Sigmoid colon (tissue), 7 donors: ENCODE measurements around the gene RPS16. TPM values are rescaled to one million over a fixed set of nuclear protein-coding genes. Genes with fewer than 3 reads are reported as not detected.

ENCODE experiments used
- DNase-seq: peaks from one replicate; pipeline ENCODE4 v3.0.0-alpha.2; 2019
- H3K27ac ChIP-seq, 4 donors: fragments of 200-600 bp; sonication (generic); one replicate each; pipeline ENCODE4 v1.5.1; 2016 to 2019; ENCODE audit warnings: mild to moderate bottlenecking in 1 of 4
- H3K27me3 ChIP-seq, 3 donors: fragments of 200-600 bp; sonication (generic); one replicate each; pipeline ENCODE4 v1.5.1; 2019; ENCODE audit warnings: mild to moderate bottlenecking in 1 of 3
- H3K36me3 ChIP-seq, 4 donors: fragments of 200-600 bp; sonication (generic); one replicate each; pipeline ENCODE4 v1.5.1; 2016 to 2019
- H3K4me1 ChIP-seq, 4 donors: fragments of 200-600 bp; sonication (generic); one replicate each; pipeline ENCODE4 v1.5.1; 2017 to 2019
- H3K4me3 ChIP-seq, 4 donors: fragments of 200-600 bp; sonication (generic); one replicate each; pipeline ENCODE4 v1.5.1; 2017 to 2019; ENCODE audit warnings: mild to moderate bottlenecking in 2 of 4, moderate library complexity in 1 of 4
- H3K9me3 ChIP-seq, 4 donors: fragments of 200-600 bp in 3 of 4; sonication (generic) in 3 of 4; one replicate each; pipeline versions ENCODE4 v1.5.1 to v1.6.1; 2013 to 2019
- EP300 ChIP-seq, 4 donors: sonication (generic); formaldehyde crosslinking; IDR thresholded peaks; one replicate each; pipeline ENCODE4 v1.6.1; 2017; ENCODE audit warnings: antibody characterized with exemption in 4 of 4
- POLR2A ChIP-seq, 2 donors: fragments of 450-650 bp; IDR thresholded peaks; one replicate each; pipeline ENCODE4 v1.6.1; 2016; ENCODE audit warnings: antibody characterized with exemption in 2 of 2, mild to moderate bottlenecking in 2 of 2, moderate library complexity in 2 of 2
- POLR2AphosphoS5 ChIP-seq, 4 donors: sonication (generic); formaldehyde crosslinking; IDR thresholded peaks; one replicate each; pipeline ENCODE4 v1.6.1; 2017; ENCODE audit warnings: antibody characterized with exemption in 4 of 4
- WGBS, 2 donors: extraction: QIAGEN DNeasy Blood & Tissue Kit; methylation state at CpG; one replicate each; pipeline ENCODE4 v1.1.7; 2013; 5-methylcytosine and 5-hydroxymethylcytosine counted together
- intact Hi-C: fragments of 100-400 bp; cut with DNase I; formaldehyde crosslinking; loops from one replicate; pipeline ENCODE4 v1.15.1; 2023
- polyA plus RNA-seq, 3 donors: library from polyadenylated mRNA; stranded (reverse); fragments of 200-250 nt; gene quantifications; one replicate each; pipeline ENCODE4 v1.2.3, GENCODE V29; 2013
- total RNA-seq, 4 donors: library from RNA; depleted of rRNA; stranded (reverse); fragments of >200 nt; gene quantifications; one replicate each; pipeline ENCODE4 v1.1.0, GENCODE V29; 2016
- TF ChIP-seq, protein P1 (sequence below), 4 experiments: fragments of 450-650 bp in 3 of 4; fragments of 200-600 bp in 1 of 4; IDR thresholded peaks; one replicate each; pipeline ENCODE4 v1.5.1; 2016 to 2019; ENCODE audit warnings: antibody characterized with exemption in 4 of 4, mild to moderate bottlenecking in 3 of 4, moderate library complexity in 2 of 4
- donor health status: healthy with polysubstance abuse.
- donor health status: Bipolar disorder and iron deficiency.
- donor health status: healthy.

The RPS16 gene
- total and polyA plus RNA-seq, 7 donors, result 1,648 to 4,564 (median 2,918) TPM

DNA sequence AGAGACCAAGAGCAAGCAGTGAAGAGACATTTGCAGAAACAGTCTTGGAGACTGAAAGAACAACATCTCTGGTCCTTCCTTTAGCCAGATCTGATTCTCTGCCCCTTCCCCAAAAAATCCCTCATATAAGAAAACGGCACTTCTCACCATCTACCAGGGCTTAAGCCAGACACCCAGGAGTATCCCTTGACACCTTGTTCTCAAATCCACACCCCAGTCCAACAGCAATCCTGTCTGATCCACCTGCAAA is 25.0 kb downstream of the RPS16 start:
- H3K4me3 ChIP-seq, result peak overlapping the region; percentile 76 to 99 (median 90)
- 8 to 44% methylated on average over 1 of the region's 1 CpG for WGBS, 2 donors
- DNase-seq, result no peak
- H3K36me3 ChIP-seq, result peaks cover 12 to 22% (median 17%) of the 10 kb centered on the region in 4 donors
- no peaks in the 10 kb centered on the region for H3K27me3 ChIP-seq
- peaks cover 0 to 49% (median 41%) of the 10 kb centered on the region in 4 donors for H3K4me1 ChIP-seq
- H3K27ac ChIP-seq, result peak overlapping the region; percentile 100
- intact Hi-C loops, result loop anchor here (2.0 kb wide), 1 partner anchor 14 kb away; no protein-coding TSS in a partner anchor
- H3K9me3 ChIP-seq, result no peaks in the 10 kb centered on the region
- TF ChIP-seq POLR2A (IDR thresholded peaks at IDR 0.05), result no peak
- TF ChIP-seq EP300 (IDR thresholded peaks at IDR 0.05), result no peak
- no peak for TF ChIP-seq POLR2AphosphoS5 (IDR thresholded peaks at IDR 0.05)
- TF ChIP-seq, protein P1, sequence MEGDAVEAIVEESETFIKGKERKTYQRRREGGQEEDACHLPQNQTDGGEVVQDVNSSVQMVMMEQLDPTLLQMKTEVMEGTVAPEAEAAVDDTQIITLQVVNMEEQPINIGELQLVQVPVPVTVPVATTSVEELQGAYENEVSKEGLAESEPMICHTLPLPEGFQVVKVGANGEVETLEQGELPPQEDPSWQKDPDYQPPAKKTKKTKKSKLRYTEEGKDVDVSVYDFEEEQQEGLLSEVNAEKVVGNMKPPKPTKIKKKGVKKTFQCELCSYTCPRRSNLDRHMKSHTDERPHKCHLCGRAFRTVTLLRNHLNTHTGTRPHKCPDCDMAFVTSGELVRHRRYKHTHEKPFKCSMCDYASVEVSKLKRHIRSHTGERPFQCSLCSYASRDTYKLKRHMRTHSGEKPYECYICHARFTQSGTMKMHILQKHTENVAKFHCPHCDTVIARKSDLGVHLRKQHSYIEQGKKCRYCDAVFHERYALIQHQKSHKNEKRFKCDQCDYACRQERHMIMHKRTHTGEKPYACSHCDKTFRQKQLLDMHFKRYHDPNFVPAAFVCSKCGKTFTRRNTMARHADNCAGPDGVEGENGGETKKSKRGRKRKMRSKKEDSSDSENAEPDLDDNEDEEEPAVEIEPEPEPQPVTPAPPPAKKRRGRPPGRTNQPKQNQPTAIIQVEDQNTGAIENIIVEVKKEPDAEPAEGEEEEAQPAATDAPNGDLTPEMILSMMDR (IDR thresholded peaks at IDR 0.05), result no peak

DNA sequence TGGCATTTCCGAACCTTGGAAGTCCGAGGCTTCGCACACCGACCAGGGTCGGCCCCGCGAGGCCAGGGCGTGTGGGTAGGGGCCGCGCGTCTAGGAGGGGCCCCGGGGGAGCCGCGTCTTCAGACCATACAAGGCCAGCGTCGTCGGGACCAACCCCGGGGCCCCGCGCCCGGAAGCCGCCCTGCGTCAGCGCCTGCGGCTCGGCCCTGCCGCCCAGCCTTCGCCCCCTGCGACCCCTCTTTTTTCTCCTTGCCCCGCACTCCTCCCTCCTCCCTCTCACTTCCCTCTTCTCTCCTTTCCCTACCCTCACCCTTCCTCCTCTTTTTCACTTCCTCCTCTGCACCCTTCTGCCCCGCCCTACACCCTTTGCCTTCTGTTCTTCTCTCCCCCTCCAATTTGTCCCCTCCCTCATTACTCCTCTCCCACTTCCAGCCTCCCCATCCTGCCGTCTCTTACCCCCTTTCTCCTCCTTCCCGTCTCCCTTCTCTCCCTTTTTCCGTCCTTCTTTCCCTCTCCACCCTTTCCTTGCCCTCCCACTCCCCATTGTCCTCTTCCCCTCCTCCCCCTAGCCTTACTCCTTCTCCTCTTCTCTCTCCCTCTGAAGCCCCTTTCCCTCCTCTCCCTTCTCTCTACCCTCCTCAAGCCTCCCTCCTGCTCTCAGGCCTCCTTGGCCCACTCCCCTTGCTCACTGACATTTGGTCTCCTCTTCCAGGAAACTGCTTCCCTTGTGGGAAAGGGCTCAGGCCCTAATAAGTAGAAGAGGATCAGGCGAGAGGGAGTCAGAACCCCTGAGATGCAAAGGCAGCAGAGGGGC is 25.5 kb downstream of the RPS16 start:
- peak overlapping the region; percentile 76 to 99 (median 90) for H3K4me3 ChIP-seq
- WGBS, 2 donors, result 1 to 2% methylated on average over 35 of the region's 35 CpGs
- H3K4me1 ChIP-seq, result peaks cover 0 to 49% (median 41%) of the 10 kb centered on the region in 4 donors
- H3K9me3 ChIP-seq, result no peaks in the 10 kb centered on the region
- H3K27me3 ChIP-seq, result no peaks in the 10 kb centered on the region
- DNase-seq, result peak; percentile 95
- TF ChIP-seq POLR2A (IDR thresholded peaks at IDR 0.05) (peak in 1 of 2 donors; percentile 43), EP300 (IDR thresholded peaks at IDR 0.05) (peak in 3 of 4 donors; percentile 6 to 58 (median 16)), POLR2AphosphoS5 (IDR thresholded peaks at IDR 0.05) (peak; percentile 70 to 84 (median 76))
- TF ChIP-seq, protein P1 (IDR thresholded peaks at IDR 0.05), result no peak
- H3K36me3 ChIP-seq, result peaks cover 12 to 22% (median 17%) of the 10 kb centered on the region in 4 donors
- peak overlapping the region; percentile 100 for H3K27ac ChIP-seq
- intact Hi-C loops, result loop anchor here (2.0 kb wide), 1 partner anchor 13 kb away; no protein-coding TSS in a partner anchor

DNA sequence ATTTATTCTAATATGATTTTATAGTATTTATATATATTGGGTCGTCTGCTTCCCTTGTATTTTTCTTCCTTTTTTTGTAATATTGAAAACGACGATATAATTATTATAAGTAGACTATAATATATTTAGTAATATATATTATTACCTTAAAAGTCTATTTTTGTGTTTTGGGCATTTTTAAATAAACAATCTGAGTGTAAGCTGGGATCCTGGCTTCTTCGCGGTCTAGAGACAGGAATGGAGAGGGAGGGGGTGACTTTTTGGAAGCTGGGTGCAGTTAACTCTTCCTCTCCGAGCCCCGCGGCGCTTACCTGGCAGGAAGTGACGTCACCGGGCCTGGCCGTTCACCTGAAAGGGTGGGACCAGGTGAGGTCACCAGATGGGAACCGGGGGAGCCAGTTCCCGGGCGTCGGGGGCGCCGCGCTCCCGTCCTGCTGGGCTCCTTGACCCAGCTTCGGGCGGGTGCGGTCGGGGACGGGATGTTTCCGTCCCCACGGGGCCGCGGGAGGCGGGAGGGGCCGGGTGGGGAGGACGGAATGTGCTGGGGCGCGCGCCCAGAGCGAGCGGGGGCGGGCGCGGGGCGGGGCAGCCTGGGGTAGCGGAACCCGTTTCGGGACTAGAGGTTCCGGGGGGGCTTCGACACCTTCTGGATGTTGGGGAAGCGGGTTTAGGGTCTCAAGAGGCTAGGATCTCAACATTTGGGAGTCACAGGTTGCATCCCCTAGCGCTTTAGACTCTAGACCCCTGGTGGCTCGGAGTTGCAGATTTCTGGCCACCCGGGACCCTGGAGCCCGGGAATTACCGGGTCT is 26.3 kb downstream of the RPS16 start:
- H3K4me1 ChIP-seq, result peaks cover 0 to 49% (median 41%) of the 10 kb centered on the region in 4 donors
- intact Hi-C loops, result loop anchor here (2.0 to 10.0 kb wide), 3 partner anchors 13 to 1305 kb away; partner anchors contain the start of genes COQ8B and ITPKC
- peak; percentile 97 for DNase-seq
- H3K36me3 ChIP-seq, result peaks cover 12 to 22% (median 17%) of the 10 kb centered on the region in 4 donors
- peak; percentile 82 to 87 for TF ChIP-seq POLR2A (IDR thresholded peaks at IDR 0.05)
- TF ChIP-seq EP300 (IDR thresholded peaks at IDR 0.05), result peak; percentile 73 to 96 (median 86)
- TF ChIP-seq, protein P1 (IDR thresholded peaks at IDR 0.05), result no peak
- TF ChIP-seq POLR2AphosphoS5 (IDR thresholded peaks at IDR 0.05), result peak; percentile 96 to 97 (median 96)
- H3K27me3 ChIP-seq, result no peaks in the 10 kb centered on the region
- peak overlapping the region; percentile 100 for H3K27ac ChIP-seq
- H3K4me3 ChIP-seq, result peak overlapping the region; percentile 76 to 99 (median 90)
- H3K9me3 ChIP-seq, result no peaks in the 10 kb centered on the region
- 1% methylated on average over 52 of the region's 52 CpGs for WGBS, 2 donors

DNA sequence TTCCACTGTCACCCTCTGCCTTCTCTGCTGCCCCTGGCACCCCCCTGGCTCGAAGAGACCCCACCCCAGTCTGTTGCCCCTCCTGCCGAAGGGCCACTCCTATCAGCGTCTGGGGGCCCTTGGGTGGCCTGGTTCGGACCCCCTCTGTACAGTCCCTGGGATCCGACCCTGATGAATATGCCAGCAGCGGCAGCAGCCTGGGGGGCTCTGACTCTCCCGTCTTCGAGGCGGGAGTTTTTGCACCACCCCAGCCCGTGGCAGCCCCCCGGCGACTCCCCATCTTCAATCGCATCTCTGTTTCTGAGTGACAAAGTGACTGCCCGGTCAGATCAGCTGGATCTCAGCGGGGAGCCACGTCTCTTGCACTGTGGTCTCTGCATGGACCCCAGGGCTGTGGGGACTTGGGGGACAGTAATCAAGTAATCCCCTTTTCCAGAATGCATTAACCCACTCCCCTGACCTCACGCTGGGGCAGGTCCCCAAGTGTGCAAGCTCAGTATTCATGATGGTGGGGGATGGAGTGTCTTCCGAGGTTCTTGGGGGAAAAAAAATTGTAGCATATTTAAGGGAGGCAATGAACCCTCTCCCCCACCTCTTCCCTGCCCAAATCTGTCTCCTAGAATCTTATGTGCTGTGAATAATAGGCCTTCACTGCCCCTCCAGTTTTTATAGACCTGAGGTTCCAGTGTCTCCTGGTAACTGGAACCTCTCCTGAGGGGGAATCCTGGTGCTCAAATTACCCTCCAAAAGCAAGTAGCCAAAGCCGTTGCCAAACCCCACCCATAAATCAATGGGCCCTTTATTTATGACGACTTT is 27.1 kb downstream of the RPS16 start:
- Histone ChIP-seq H3K36me3 (peaks cover 12 to 22% (median 17%) of the 10 kb centered on the region in 4 donors), H3K9me3 (no peaks in the 10 kb centered on the region), H3K4me1 (peaks cover 0 to 47% (median 38%) of the 10 kb centered on the region in 4 donors), H3K27ac (peak overlapping the region; percentile 100), H3K4me3 (peak overlapping the region; percentile 76 to 99 (median 90)), H3K27me3 (no peaks in the 10 kb centered on the region)
- 4 to 24% methylated on average over 20 of the region's 20 CpGs for WGBS, 2 donors
- peak; percentile 47 to 86 (median 78) for TF ChIP-seq POLR2AphosphoS5 (IDR thresholded peaks at IDR 0.05)
- peak in 1 of 4 donors; percentile 37 for TF ChIP-seq EP300 (IDR thresholded peaks at IDR 0.05)
- TF ChIP-seq, protein P1 (IDR thresholded peaks at IDR 0.05), result no peak
- TF ChIP-seq POLR2A (IDR thresholded peaks at IDR 0.05), result peak in 1 of 2 donors; percentile 20
- intact Hi-C loops, result loop anchor here (10.0 kb wide), 2 partner anchors 754 to 1306 kb away; partner anchors contain the start of genes COQ8B and ITPKC
- peak; percentile 73 for DNase-seq
